Tibial artery (tissue), 4 donors: ENCODE data around the gene ANKRD44.

ENCODE experiments used
- DNase-seq, 2 donors: peaks; one replicate each; pipeline ENCODE4 v3.0.0-alpha.2; 2019
- H3K27ac ChIP-seq, 2 donors: fragments of 200-600 bp; sonication (generic) in 1 of 2; 1 replicate in 1 of 2; 2 replicates in 1 of 2; pipeline ENCODE4 v1.5.1; 2018 to 2019; ENCODE audit warnings: mild to moderate bottlenecking in 1 of 2
- H3K27me3 ChIP-seq, 2 donors: fragments of 200-600 bp; sonication (generic) in 1 of 2; one replicate each; pipeline versions ENCODE4 v1.5.1 to v1.6.0; 2016 to 2019
- H3K36me3 ChIP-seq, 3 donors: fragments of 200-600 bp; sonication (generic) in 2 of 3; one replicate each; pipeline ENCODE4 v1.5.1; 2016 to 2019; ENCODE audit warnings: mild to moderate bottlenecking in 2 of 3
- H3K4me1 ChIP-seq, 4 donors: fragments of 200-600 bp; sonication (generic) in 2 of 4; 1 replicate in 3 of 4; 2 replicates in 1 of 4; pipeline ENCODE4 v1.5.1; 2016 to 2019
- H3K4me3 ChIP-seq, 2 donors: fragments of 200-600 bp; sonication (generic) in 1 of 2; 1 replicate in 1 of 2; 2 replicates in 1 of 2; pipeline ENCODE4 v1.5.1; 2018 to 2019; ENCODE audit warnings: mild to moderate bottlenecking in 2 of 2
- H3K9me3 ChIP-seq, 3 donors: fragments of 200-600 bp; sonication (generic) in 1 of 3; one replicate each; pipeline ENCODE4 v1.5.1; 2016 to 2019
- CTCF ChIP-seq, 2 experiments: fragments of 200-600 bp in 1 of 2; fragments of 450-650 bp in 1 of 2; IDR thresholded peaks; one replicate each; pipeline ENCODE4 v1.5.1; 2017 to 2019; ENCODE audit warnings: antibody characterized with exemption in 2 of 2, mild to moderate bottlenecking in 1 of 2, moderate library complexity in 1 of 2
- intact Hi-C: fragments of 100-400 bp; cut with DNase I; formaldehyde crosslinking; loops from one replicate; pipeline ENCODE4 v1.15.0; 2023; ENCODE audit warnings: low total_unique reads

The ANKRD44 gene

DNA sequence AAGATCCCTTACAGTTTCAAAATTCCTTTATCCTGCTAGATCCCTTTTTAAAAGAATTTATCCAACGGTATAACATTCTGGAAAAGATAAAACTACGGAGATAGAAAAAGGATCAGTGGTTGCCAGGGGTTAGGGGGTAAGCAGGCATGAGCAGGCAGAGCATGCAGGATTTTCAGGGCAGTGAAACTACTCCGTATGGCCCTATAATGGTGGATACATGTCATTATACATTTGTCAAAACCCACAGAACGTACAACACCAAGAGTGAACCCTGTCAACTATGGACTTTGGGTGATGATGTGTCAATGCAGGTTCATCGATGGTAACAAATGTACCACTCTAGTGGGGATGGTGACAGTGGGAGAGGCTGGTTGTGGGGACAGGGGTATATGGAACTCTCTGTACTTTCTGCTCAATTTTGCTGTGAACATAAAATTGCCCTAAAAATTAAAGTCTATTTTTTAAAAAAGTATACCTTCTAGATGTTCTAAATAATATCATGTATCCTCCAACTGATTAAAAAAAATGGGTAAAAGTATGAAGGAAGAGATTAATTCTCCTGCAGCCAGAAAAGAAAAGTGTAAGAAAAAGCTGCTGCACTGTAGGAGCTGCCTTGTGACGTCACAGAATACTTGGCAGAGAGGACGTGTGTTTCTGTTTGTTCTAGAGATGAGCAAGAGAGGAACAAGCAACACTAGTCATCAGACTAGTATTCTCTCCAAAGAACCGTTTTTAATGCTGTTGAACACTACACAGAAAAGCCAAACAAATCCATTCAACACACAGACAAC, 23.6 kb downstream of the ANKRD44 start:
- peak in 1 of 2 donors; percentile 61 for DNase-seq

DNA sequence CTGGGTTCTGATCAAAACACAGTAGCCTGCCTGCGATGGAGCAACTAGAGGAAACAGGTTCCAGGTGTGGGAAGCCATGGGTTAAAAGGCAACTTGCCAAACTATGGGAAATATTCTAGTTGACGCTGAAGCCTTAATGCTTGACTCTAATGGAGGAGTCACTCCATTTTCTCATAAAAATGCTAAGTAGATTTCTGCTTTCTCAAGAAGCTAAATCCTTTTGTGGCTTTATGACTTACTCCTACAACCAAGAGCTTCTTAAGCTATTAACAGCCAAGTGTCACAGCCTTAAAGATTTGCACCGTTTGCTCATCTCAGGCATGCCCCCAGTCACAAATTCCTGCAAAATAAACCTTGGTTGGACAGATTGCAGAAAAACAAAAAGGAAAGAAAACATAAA, 25.2 kb downstream of the ANKRD44 start:
- Histone ChIP-seq H3K4me3 (no peak overlapping the region), H3K27me3 (no peaks in the 10 kb centered on the region), H3K9me3 (no peaks in the 10 kb centered on the region), H3K4me1 (peaks cover 0 to 28% (median 2%) of the 10 kb centered on the region in 4 donors), H3K36me3 (no peaks in the 10 kb centered on the region), H3K27ac (no peak overlapping the region)
- TF ChIP-seq CTCF (IDR thresholded peaks at IDR 0.05): no peak
- intact Hi-C loops: no loop called here
- DNase-seq: no peak

More for the DNA sequence above, 23.6 kb downstream of the ANKRD44 start:
- intact Hi-C loops: no loop called here
- H3K9me3 ChIP-seq: no peaks in the 10 kb centered on the region
- H3K27me3 ChIP-seq: no peaks in the 10 kb centered on the region
- H3K36me3 ChIP-seq: no peaks in the 10 kb centered on the region
- H3K4me3 ChIP-seq: no peak overlapping the region
- TF ChIP-seq CTCF (IDR thresholded peaks at IDR 0.05): no peak
- H3K4me1 ChIP-seq: peaks cover 0 to 24% (median 2%) of the 10 kb centered on the region in 4 donors
- no peak overlapping the region for H3K27ac ChIP-seq

DNA sequence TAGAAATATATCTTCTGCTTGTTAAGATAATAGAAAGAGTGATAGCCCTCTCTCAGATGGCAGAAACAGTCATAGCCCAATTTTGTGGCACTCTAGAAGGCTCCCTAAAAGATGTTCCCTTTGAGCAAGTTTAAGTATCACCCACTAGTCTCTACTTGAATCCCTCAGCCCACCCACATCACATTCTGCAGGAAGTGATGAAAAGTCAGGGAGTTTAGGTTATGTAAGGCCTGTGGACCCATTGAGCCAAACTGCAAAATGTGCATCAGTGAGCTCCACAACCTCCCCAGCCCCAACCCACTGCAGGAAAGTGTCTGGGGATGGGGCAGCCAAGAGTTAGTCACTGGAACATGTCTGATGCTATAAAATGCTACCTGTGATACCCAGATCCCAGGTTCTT, 25.6 kb downstream of the ANKRD44 start:
- H3K36me3 ChIP-seq: no peaks in the 10 kb centered on the region
- no peak overlapping the region for H3K27ac ChIP-seq
- TF ChIP-seq CTCF (IDR thresholded peaks at IDR 0.05): no peak
- H3K4me3 ChIP-seq: no peak overlapping the region
- no peak for DNase-seq
- no peaks in the 10 kb centered on the region for H3K9me3 ChIP-seq
- intact Hi-C loops: no loop called here
- H3K27me3 ChIP-seq: no peaks in the 10 kb centered on the region
- H3K4me1 ChIP-seq: peaks cover 0 to 32% (median 2%) of the 10 kb centered on the region in 4 donors

- Histone ChIP-seq H3K4me1 (peaks cover 0 to 19% (median 0%) of the 10 kb centered on the region in 4 donors), H3K9me3 (no peaks in the 10 kb centered on the region), H3K36me3 (no peaks in the 10 kb centered on the region), H3K27me3 (no peaks in the 10 kb centered on the region), H3K27ac (no peak overlapping the region), H3K4me3 (no peak overlapping the region)
- intact Hi-C loops: no loop called here
- no peak for DNase-seq
- no peak for TF ChIP-seq CTCF (IDR thresholded peaks at IDR 0.05)
Measured at GRCh38 chr2:197281421-197281820, 29.2 kb downstream of the ANKRD44 start.

DNA sequence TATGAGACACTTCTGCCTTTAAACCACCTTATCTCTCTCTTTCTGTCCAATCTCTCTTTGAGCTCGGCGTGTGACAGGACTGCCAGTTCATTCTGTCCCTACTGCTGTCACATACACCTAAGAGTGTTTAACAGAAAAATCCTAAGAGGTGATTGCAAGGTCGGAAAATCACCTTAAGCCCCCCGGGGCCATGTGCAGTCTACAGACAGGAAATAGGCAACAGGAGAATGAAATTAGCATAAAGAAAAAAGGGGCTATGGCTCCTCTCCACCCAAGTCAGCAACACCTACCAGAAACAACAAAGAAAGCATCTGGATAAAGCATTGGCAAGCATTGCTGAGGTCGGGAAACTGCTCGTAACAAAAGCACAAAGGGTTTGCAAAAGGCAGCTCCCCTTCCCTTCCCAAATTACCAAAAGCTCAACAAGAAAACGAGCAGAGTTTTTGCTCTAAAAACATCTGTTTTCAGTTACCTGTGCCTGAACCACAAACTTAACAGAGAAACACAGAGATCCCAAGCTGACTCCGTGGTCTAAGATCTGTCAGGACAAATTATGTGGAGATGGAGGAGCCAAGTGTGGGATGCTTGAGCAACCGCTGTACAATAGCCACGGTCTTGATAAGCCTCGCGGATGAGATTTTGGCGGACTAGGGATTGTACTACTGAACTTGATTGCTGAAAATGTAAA, 30.4 kb downstream of the ANKRD44 start:
- H3K4me3 ChIP-seq: no peak overlapping the region

More for the DNA sequence above, 30.4 kb downstream of the ANKRD44 start:
- no peaks in the 10 kb centered on the region for H3K36me3 ChIP-seq
- no peak overlapping the region for H3K27ac ChIP-seq
- intact Hi-C loops: no loop called here
- H3K9me3 ChIP-seq: no peaks in the 10 kb centered on the region
- no peak for DNase-seq
- H3K4me1 ChIP-seq: peaks cover 0 to 9% (median 0%) of the 10 kb centered on the region in 4 donors
- no peak for TF ChIP-seq CTCF (IDR thresholded peaks at IDR 0.05)
- H3K27me3 ChIP-seq: no peaks in the 10 kb centered on the region
